HS-27A (cell line): ENCODE data around the gene LCE2D.

Experiments
- DNase-seq: peaks from one replicate; pipeline ENCODE4 v3.0.0-alpha.2; 2012; ENCODE audit warnings: low read depth, missing footprints

The LCE2D gene

DNA sequence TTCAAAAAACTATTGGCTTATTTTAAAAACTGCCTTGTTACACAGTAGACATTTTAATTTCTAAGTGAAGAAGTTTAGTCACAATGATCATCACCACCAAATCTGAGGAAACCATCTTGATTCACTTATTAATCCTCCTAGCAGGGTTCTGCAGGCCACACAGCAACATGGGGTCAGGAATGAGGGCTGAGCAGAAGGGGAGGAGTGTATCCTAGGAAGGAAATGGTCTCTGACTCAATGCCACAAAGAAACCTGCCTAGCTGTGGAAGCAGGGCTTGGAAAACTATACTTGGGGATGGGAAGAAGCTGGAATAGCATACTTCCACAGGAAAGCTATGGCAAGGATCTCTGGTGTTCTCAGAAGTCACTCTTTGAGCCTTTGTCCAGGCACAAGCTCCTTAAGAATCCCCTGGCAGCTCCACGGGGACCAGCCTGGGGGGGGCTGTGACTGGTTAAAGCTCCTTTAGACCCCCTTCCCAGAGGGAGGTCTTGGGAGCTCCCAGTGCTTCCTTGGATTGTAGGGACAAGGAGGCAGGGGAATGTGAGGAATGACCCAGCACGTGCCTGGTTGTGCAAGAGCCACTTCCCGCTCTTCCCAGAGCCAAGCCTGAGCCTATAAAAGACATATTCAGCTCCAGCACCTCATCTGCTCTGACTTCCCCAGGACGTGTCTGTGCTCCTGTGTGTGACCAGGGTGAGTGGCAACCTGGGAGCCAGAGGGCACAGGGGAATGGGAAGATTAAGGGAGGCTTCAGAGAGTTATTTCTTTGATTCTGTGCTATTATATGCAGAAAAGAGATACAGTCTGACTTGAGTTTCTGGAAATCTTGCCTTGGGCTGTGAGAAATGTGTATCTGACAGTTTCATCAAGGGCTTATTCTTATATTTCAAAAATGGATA, 34.8 kb downstream of the LCE2D start, which contains the start of gene LCE2A:
Gene LCE2A (plus strand): TSS at position 645 of the 900 bp plus-strand sequence. CDS start 557 bp downstream, outside the sequence.
- no peak for DNase-seq

GRCh38 chr1:152699746-152700145, 36.6 kb downstream of the LCE2D start:
- DNase-seq = no peak

GRCh38 chr1:152707860-152708259, 44.7 kb downstream of the LCE2D start, which contains the start of gene LCE4A:
TSS of gene LCE4A (plus strand) at chr1:152708160. CDS start at chr1:152709076, 916 bp downstream.
- no peak for DNase-seq
